ENCODE data around the gene PHKG2.

The PHKG2 gene

DNA sequence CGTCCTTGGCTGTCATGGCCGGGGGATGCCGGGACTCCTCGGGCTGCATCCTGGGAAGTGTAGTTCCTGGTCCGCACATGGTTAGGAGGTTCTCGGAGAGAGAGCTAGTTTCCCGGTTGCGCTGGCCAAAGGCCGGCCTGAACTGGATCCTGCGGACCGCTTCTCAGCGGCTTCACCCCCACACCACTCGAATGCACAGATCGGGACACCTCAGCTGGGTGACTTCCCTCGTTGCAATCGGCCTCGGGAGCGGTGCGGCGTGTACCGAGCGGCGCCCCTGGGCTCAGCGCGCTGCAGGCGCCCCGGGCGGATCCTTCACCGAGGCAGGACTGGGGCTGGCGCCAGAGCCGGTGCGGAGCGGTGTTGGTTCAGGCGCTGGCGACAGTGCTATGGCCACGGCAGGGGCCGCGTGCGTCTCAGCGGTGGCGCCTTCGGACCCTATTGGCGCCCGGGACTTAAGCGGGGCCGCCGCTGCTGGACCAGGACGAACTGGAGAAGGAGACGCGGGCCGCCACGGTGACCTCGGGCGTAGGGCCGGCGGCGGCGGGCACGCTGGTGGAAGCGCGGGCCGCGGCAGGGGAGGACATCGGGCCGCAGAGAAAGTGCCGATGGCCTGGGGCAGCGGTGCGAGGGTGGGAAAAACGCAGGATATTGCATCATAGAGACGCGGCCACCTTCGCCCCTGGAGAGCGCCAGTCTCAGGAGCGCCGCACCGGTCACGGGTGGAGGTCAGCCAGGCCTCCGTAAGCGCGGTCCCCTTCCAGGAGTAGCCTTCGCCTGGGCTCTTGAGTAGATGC is 27.4 kb downstream of the PHKG2 start:
- DNase-seq (ENCODE audit: low read depth in 2 of 2), result peak; percentile 52 to 56

DNA sequence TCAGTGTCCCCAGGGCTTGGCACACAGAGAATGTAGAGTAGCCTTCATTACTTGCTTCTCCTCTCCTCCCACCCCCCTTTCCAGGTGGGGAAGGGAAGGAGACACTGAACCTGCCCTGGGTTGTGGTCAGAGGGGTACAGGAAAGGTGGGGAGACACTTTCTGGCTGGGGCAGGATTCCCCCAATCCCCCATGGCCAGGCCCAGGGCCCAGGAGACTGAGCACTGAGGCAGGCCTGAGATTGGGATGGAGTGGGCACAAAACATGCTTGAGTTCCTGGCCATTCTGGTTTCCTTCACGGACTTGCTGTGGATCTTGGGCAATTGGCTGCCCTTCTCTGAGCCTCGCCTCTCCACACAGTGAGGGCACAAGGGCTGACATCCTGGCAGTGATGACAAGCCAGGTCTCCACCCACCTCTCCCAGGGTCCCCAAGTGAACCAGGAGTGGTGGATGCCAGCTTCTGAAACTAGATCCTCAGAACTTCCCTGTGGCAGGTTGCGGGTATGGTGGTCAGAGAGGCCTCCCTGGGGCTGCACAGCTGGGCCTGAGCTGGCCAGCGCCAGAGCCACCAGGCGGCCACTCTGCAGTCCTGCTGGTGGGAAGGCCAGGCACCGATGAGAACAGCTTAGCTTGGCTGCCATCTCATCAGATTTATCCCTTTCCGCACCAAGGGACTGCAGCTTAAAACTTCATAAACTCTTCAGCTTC is 29.5 kb downstream of the PHKG2 start:
- no peak for DNase-seq (ENCODE audit: low read depth in 2 of 2)

DNA sequence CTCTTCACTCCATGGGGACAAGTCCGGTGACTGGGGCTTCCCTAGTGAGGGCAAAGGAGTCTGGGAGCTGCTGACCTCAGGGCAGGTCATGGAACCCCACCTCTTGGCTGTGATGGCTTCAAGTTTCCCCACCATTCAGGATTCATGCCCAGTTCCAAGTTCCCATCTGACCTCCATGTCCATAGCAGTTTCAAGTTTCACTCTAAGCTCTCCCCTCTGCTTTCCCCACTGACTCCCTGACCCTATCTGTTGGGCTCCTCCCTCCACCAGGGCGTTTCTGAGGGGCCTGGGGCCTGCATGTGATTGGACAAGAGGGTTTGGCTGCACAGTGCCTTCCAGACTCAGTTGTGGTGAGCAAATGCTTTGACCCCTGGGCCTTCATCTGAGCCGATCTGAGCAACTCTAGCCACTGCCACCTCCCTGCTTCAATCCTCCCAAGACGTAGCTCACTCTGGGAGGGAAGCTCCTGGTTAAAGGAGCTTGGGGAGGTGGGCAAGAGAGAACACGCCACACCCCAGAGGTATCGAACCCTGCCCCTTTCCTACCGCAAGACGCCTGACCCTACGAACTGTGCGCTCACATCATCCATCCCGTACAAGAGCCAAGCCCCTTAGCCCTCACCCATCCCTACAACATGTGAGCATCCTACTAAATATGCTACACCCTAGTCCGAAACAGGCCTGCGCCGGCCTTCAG is 30.5 kb downstream of the PHKG2 start:
- DNase-seq (ENCODE audit: low read depth in 2 of 2), result no peak

DNA sequence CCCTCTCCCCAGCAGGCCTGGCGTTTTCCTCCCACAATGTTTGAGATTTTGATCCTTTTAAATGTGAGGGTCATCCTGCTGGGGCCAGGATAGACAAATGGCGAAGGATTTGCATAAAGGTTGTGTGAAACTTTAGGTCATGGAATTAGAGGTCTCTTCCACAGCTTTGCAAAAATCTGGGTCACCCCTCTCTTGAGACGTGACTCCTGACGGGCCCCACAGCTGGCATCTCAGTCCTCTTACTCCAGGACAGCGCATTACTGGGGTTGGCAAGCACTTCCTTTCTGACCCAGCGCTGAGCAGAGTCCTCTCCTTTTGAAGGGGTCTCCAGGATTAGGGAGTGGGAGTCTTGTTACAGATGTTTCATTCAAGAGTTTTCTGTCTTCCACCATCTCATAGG is 31.4 kb downstream of the PHKG2 start:
- no peak for DNase-seq (ENCODE audit: low read depth in 2 of 2)

DNA sequence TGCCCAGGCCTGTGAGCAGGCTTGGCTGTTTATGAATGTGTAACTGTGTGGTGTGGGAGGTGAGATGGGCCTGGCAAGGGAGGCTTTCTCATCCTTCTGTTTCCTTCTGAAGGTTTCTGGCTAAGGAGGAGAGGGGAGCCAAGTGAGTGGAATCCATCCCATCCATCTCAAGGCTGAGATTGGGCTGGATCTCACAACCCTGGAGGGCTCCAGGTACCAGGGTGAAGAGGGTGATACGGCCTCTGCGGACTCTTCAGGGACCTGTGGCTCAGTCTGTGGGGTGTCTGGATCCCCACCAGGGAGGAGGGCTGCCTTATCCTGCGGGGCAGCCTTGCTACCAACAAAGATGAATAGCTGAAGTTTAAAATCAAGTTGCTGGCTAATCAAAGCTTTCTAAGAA is 31.8 kb downstream of the PHKG2 start:
- no peak for DNase-seq (ENCODE audit: low read depth in 2 of 2)

DNA sequence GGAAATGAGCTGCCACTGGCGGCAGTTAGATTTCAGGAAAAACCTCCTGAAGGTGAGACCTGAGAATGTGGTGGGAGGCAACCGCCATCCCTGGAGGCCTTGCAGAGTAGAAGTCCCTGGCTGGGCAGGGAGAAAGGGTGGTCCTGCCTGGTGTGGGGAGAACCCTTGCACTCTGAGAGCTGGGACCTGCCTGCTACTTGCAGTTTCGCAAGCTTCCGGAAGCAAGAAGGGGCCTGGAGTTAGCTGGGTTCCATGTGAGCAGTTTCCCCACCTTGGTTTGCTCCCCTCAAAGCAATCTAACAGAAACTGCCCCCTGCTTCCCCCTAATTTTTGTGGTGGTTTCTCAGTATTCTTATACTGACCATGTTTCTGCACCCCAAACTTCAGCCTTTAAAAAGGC is 32.3 kb downstream of the PHKG2 start:
- no peak for DNase-seq (ENCODE audit: low read depth in 2 of 2)

DNA sequence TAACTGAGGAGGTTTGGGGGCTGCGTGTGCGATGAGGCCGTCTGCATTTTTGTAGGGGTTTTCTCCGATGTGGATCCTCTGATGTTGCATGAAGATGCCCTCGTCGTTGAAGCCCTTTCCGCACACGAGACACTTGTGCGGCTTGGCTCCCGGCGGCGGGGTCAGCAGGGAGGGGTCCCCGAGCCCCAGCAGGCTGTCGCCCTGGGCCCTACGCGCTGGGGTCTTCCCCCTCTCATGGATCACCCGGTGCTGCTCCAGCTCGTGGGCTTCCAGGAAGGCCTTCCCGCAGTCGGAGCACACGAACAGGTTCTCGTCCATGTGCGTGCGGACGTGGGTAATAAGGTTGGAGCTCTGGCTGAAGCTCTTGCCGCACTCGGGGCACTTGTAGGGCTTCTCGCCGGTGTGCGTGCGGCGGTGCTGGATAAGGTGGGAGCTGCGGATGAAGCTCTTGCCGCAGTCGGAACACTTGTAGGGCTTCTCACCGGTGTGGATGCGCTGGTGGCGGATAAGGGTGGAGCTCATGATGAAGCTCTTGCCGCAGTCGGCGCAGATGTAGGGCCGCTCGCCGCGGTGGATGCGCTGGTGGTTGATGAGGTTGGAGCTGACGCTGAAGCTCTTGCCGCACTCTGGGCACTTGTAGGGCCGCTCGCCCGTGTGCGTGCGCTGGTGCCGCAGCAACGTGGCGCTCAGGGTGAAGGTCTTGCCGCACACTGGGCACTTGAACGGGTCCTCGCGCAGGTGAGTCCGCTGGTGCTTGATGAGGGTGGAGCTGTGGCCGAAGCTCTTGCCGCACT is 34.5 kb downstream of the PHKG2 start:
- DNase-seq (ENCODE audit: low read depth in 2 of 2), result no peak

DNA sequence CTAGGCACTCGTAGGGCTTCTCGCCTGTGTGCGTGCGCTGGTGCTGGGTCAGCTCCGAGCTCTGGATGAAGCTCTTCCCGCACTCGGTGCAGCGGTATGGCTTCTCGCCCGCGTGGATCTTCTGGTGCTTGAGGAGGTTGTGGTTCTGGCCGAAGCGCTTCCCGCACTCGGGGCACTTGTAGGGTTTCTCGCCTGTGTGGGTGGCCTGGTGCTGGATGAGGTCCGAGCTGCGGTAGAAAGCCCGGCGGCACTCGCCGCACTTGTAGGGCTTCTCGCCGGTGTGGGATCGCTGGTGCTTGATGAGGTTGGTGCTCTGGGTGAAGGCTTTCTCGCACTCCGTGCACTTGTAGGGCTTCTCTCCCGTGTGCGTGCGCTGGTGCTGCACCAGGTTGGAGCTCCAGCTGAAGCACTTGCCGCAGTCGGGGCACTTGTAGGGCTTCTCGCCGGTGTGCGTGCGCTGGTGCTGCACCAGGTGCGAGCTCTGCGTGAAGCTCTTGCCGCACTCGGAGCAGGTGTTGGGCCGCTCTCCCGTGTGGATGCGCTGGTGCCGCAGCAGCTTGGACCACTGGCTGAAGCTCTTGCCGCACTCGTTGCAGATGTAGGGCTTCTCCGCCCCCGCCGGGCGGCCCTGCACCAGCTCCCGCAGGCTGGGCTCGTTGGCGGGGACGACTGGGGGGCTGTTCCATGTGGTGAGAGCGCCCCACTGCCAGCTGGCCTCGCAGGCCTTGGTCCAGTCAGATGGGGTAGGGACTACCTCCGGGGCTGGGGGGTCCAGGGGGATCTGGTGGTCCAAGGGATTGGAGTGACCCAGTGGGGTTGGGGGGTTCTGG is 35.3 kb downstream of the PHKG2 start:
- no peak for DNase-seq (ENCODE audit: low read depth in 2 of 2)

DNA sequence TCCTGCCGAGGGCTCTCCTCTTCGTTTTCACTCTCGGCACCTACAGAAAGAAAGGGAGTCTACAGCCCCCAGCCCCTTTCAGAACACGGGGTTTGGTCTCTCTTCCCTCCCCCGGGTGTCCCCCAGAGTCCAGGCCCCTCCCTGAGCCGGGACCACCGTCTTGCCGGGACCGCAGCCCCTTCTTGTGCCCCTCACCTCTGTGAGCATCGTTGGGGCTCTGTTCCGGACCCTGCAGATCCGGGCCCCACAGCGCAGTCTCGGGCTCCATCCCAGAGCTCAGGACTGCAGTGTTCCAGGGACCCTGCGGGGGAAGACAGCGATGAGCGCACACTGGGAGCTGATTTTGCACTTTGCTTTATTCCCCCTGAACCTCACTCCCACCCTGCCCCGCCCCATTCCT is 36.0 kb downstream of the PHKG2 start:
- DNase-seq (ENCODE audit: low read depth in 2 of 2), result no peak

DNA sequence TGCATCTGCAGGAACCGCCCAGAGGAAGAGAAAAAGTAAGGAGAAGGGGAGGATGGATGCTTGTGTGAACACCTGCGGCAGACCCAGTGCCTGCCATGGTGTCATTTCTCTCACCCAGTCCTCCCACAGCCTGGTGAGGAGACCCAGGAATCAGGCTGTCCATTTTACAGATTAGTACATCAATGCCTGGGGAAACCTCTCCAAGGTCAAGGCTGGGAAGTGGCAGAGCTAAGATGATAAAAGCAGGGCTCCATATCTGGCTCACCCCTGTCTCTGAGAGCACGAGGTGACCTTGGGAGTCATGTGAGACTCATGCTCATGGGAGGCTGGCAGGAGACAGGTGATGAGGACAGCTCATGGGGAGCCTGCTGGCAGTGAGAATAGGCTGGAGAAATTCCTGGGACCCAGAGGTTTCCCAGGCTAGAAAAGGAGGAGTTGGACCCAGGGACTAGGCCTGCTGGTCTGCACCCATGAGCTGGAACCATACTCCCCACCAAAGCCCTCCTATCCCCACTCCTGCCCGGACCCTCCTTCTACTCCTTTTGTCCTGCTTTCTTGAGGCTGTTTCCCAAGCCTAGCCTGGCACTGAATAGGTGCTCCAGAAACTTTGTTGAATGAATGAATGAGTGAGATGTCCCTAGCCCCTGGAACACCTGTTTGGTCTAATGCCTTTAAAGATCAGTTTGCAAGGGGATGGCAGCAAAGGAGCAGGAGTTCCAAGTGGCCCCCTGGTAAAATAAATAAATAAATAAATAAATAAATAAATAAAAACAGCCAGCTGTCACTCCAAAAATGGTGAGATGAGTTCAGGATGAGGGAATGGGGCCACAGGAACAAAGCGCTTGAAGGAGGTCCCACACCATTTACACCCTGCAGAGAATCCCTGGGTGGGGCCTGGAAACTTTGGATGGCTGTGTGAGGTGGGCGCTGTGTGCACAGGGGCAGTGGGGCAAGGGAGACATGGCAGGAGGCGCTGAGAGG is 37.2 kb downstream of the PHKG2 start:
- DNase-seq (ENCODE audit: low read depth in 2 of 2), result no peak

DNA sequence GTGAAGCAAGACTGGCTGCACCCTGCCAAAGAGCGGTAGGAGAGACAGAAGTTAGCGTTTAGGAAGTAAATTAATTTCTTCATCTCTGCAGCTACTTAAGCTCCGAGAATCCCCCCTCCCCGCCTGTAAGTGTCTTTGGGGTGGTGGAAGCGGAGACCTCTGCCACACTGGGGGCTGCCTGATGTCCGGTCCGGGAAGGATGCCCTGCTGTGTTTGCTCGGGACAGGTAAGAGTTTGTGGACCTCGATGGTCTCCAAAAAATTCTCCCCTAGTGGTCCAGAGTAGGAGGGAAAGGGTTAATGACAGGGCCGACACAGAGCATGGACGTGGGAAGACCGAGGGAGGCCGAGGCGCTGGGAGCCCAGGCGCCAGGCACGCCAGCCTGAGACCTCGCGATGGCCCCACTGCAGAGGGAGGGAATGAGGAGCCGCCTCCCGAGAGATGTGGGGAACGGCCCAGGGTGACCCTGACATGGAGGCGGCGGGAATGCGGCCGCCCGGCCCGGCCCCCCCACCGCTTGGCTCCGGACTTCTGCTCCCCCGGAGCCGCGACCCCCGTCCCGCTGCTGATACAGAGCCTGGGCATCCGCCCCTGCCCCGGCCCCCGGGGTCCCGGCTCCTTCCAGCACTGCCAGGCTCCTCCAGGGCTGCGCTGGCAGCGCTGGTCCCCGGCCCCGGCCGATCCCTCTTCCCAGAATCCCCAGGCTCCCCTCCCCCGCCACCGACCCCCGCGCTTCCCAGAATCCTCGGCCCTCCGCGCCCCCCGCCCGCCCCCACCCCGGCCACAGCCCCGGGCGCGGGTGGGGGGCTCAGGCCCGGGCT is 38.1 kb downstream of the PHKG2 start:
- DNase-seq (ENCODE audit: low read depth in 2 of 2), result no peak

DNA sequence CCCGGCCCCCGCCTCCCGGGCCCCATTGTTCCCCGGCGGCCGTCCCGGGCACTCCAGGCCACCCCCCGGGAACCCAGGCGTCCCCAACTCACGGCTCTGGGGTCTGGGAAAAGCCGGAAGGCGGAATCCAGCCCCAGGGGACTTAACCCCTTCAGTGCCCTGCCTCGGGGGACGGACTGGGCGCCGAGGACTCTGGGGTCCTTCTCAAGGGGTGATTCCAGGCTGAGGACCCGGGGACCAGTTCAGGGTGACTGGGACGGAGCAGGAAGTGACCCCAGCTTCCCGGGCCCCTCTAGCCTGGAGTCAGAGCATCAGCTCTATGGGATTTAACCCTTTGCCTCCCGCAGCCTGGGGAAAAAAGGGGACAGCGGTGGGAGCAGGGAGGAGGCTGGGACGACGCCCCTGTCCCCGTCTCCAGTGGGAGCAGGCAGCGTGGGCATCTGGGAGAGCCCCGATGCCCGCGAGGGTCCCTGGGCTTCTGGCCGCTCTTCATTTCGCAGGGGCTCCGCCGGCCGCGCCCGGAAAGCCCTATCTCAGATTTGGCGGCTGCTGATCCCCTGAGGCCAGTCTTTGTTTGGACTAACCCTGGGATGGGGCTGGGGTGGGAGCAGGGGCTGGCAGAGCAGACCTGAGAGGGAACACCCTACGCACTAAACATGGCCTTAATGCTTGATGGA is 38.8 kb downstream of the PHKG2 start, which contains the start of gene ZNF629:
ZNF629 (minus strand) TSS at position 270 of the 677 bp plus-strand sequence. CDS start 2,723 bp downstream, outside the sequence.
- DNase-seq (ENCODE audit: low read depth in 2 of 2), result no peak

DNA sequence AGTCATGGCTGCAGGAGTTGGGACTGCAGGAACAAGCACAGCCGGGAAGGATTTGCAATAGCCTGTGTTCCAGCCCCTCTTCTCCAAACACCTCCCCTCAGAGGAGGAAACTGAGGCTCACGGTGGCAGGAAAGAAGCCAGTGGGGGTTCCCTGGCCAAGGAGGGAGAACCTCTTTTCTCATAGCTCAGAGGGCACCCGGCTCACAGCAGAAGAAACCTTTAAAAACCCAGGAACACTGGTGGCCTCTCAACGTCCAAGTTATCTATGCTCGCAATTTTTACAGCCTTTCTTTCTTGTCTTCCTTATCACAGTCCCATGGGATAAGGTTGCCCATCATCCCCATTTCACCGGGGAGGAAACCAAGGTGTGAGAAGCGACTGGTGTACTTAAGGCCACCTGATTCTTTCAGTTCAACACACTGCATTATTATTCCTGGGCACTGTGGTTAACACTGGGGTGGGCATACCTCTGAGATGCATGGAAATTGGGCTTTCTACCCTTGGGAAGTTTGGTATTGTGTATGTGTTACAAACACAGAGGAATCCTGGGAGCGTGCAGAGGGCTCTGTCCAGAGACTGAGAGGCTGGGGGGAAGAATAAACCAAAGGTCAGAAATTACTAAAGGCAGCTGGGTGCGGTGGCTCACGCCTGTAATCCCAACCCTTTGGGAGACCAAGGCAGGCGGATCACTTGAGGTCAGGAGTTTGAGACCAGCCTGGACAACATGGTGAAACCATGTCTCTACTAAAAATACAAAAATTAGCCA is 39.6 kb downstream of the PHKG2 start:
- DNase-seq (ENCODE audit: low read depth in 2 of 2), result no peak

DNA sequence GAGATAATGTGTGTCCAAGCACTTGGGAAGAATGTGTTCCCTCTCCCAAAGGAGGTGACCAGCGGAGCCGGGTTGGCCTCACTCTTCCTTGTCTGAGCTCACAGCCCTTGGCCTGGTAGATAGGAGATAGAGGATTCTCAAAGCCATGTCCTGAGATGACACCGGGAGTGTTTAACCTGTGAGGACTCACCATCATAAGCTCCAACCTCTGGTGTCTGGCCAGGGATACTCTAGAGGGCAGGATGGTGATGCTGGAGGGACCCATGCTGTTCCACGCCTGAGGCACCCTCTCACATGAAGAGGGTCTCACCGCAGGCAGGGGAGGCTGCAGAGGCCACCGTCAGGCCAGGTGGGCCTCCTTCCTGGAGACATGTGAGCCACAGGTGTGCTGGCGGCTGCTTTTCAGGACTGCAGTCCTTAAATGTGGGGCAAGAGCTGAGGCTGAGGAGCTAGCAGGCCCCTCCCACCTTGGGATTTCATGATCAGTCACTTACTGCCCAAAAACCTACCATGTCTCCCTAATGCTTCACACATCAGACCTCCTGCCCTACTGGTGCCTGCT is 45.4 kb downstream of the PHKG2 start:
- DNase-seq (ENCODE audit: low read depth in 2 of 2), result no peak

DNA sequence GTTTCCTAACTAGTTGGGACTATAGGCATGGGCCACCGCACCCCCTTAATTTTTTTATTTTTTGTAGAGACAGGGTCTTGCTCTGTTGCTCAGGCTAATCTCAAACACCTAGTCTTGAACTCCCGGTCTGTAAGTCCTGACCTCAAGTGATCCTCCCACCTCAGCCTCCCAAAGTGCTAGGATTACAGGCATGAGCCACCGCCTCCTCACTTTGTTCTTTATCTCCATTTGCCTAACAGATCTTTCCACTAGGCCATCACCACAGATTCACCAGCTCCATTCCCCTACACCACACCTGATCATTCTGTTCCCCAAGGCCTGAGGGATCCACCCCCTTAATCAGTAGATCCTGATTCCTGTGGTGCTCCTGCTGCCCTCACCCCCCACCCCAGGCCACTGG is 46.4 kb downstream of the PHKG2 start:
- no peak for DNase-seq (ENCODE audit: low read depth in 2 of 2)

DNA sequence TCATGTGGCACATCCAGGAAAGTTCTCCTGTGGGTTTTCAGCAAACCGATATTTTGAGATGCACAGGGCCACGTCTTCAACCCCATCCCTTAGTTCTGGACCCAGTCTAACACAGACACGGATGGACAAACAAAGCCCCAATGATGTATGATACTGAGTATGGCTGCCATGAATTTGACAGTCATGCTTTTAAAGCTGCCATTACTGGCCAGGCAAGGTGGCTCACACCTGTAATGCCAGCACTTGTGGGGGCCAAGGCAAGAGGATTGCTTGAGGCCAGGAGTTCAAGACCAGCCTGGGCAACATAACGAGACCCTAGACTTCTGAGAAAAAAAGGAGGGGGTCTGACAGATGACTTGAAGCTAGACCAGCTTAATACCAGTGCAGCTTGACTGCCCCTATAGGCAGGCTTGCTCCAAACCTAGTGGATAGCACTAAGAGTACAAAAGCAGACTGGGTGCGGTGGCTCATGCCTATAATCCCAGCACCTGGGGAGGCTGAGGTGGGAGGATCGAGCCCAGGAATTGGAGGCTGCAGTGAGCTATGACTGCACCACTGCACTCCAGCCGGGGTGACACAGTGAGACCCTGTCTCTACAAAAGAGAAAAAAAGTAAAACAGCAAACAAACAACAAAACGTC is 49.6 kb downstream of the PHKG2 start:
- no peak for DNase-seq (ENCODE audit: low read depth in 2 of 2)

All from stimulated activated CD8-positive, alpha-beta memory T cell treated with anti-CD3 and anti-CD28 coated beads, Interleukin-2, amount 100 ng/mL, for 48 hours (primary cell).